GM18498 (cell line): Measurements from ENCODE around the gene RNH1.

ENCODE experiments used
- ATAC-seq: cut with Tn5 transposase; IDR thresholded peaks from one replicate; pipeline ENCODE4 v1.9.1; 2021; ENCODE audit warnings: mild to moderate bottlenecking, moderate library complexity; ENCODE audit not compliant: unreplicated experiment

Gene RNH1

GRCh38 chr11:460331-461199, 46.5 kb downstream of the RNH1 start:
- no peak for ATAC-seq

GRCh38 chr11:459511-460220, 47.4 kb downstream of the RNH1 start:
- no peak for ATAC-seq

GRCh38 chr11:457111-457760, 49.8 kb downstream of the RNH1 start:
- ATAC-seq, result no peak

- no peak for ATAC-seq
Observed at GRCh38 chr11:456533-456932, 50.5 kb downstream of the RNH1 start.

GRCh38 chr11:455566-456147, 51.4 kb downstream of the RNH1 start:
- no peak for ATAC-seq

GRCh38 chr11:454801-455565, 52.1 kb downstream of the RNH1 start:
- no peak for ATAC-seq

GRCh38 chr11:454043-454442, 53.0 kb downstream of the RNH1 start:
- ATAC-seq, result no peak

- no peak for ATAC-seq
Observed at GRCh38 chr11:453564-453963, 53.5 kb downstream of the RNH1 start.

GRCh38 chr11:452916-453527, 54.0 kb downstream of the RNH1 start:
- no peak for ATAC-seq

- ATAC-seq, result no peak
Observed at GRCh38 chr11:452203-452744, 54.8 kb downstream of the RNH1 start.

GRCh38 chr11:451738-452137, 55.3 kb downstream of the RNH1 start:
- ATAC-seq, result no peak

GRCh38 chr11:450809-451451, 56.1 kb downstream of the RNH1 start:
- ATAC-seq, result peak; percentile 13

GRCh38 chr11:449889-450808, 56.9 kb downstream of the RNH1 start, which contains the start of gene PTDSS2:
Gene PTDSS2 (plus strand): TSS chr11:450279. CDS start chr11:450456, 177 bp downstream.
- peak; percentile 78 for ATAC-seq

GRCh38 chr11:447923-448731, 58.9 kb downstream of the RNH1 start:
- peak; percentile 56 for ATAC-seq

GRCh38 chr11:446891-447290, 60.2 kb downstream of the RNH1 start:
- no peak for ATAC-seq

GRCh38 chr11:445765-446588, 61.1 kb downstream of the RNH1 start:
- no peak for ATAC-seq
